Jurkat, Clone E6-1 (cell line): Measurements from ENCODE around the gene ATMIN.

ENCODE experiments used
- DNase-seq: peaks from one replicate; pipeline ENCODE4 v3.0.0-alpha.2; 2011; ENCODE audit warnings: low read depth, low spot score
- H3K4me3 ChIP-seq: 2 replicates; pipeline ENCODE4 v1.5.1; 2011; ENCODE audit warnings: mild to moderate bottlenecking, low read length, control low read depth, moderate library complexity

The ATMIN gene

DNA sequence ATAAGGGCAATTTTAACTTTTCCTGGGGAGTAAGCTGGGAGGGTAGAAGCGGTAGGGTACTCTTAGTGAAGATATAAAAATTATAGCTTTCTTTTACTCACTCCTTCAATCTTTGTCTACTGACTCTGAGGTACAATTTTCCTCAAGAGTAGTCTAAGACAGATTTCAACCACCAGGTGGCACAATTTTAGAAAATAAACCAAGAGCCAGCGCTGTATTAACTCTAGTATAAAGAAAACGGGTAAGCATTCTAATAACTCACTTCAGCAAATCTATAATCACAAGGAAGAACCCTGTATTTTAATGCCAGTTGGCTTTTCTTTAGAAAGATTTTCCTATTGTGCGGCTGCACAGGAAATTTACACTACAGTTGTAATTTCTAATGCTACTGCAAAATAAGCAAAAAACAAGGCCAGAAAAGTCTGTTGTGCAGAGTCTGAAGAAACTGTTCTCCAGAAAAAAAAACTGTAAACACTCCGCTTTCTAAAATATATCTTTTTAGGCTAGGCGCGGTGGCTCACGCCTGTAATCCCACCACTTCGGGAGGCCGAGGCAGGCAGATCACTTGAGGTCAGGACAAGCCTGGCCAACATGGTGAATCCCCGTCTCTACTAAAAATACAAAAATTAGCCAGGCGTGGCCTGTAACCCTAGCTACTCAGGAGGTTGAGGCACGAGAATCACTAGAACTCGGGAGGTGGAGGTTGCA is 30.8 kb upstream of the ATMIN start:
- peak overlapping the region; percentile 88 for H3K4me3 ChIP-seq
- DNase-seq, result peak; percentile 60

DNA sequence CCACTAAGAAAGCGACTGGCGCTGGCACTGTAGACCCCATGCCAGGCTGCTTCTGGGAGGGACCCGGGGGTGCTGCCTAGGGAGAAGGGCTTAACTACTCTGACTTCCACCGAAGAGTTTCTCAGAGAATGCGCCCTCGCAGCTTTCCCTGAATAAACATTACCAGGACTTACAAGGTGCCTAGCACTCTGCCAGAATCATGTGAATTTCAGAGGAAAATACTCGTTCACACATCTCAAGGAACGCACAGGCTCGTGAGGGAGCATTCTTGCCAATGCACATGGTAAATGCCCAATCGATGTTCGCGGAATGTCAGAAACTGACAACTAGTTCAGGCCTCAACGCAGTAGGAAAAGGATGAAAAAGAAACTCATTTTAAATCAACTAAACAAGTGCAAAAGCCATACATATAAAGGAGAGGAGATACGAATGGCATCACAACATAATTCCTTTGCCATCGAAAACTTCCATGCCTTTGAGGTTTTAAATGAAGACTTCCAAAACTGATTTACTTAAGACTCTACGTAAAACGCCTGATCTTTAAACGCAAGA is 30.0 kb upstream of the ATMIN start:
- H3K4me3 ChIP-seq, result peak overlapping the region; percentile 88
- no peak for DNase-seq

- DNase-seq, result no peak
Observed at GRCh38 chr16:81006211-81006812, 29.3 kb upstream of the ATMIN start.

DNA sequence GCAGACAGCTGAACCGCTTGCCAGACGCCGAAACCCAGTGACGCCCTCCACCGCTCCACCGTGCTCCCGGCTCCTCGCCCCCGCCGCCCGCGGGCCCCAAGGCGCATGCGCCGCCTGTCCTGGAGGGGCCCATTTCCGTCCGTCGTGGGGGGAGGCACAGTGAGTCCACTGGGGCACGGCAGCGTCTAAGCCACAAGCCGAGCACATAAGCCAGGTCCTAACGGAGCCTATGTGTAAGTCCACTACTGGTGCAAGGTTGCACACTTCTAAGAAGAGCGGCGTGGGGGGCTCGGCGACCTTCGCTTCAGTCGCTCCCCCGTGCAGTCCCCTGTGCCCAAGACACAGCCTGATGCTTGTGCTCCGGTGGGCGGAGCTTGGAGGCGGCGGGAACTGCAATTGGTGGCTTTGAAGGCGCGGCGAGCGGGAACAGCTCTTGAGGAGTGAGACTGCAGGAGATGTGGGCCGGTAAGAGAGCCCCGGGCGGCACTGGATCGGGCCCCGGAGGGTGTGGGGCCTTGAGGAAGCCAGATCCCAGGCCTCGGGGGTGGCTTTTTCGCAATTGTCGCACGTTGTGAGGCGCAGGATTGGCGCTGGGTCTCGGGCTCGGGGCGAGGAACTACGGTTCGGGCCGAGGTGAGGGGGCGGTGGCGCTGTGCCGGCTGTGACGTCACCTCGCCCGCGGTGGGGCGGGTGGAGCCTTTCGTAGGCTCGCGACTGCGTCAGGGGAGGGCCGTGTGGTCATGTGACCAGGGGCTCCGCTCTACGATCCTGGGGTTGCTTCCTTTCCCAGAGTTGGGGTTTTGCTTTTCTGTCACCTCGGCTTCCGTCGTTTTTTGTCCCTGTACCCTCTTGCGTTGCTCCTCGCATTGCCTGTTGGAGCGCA is 28.6 kb upstream of the ATMIN start, which contains the start of the genes CENPN and CMC2:
Gene CENPN, plus strand, starts transcription at position 402 of the 883 bp plus-strand sequence. CDS start 4,726 bp downstream, outside the sequence.
Gene CMC2, minus strand, starts transcription at position 73 of the 883 bp plus-strand sequence. CDS start 9,491 bp downstream, outside the sequence.
- H3K4me3 ChIP-seq, result peak within 1 kb of the TSS; percentile 88

More at GRCh38 chr16:81006211-81006812, 29.3 kb upstream of the ATMIN start:
- H3K4me3 ChIP-seq, result peak overlapping the region; percentile 88

GRCh38 chr16:81008505-81008789 is 27.2 kb upstream of the ATMIN start:
- peak overlapping the region; percentile 88 for H3K4me3 ChIP-seq
- DNase-seq, result no peak

More for the DNA sequence above, 28.6 kb upstream of the ATMIN start, which contains the start of the genes CENPN and CMC2:
- DNase-seq, result peak; percentile 97

GRCh38 chr16:81012974-81013373 is 22.7 kb upstream of the ATMIN start:
- H3K4me3 ChIP-seq, result no peak overlapping the region
- no peak for DNase-seq

- DNase-seq, result no peak
- no peak overlapping the region for H3K4me3 ChIP-seq
Observed at GRCh38 chr16:81014672-81015071, 21.0 kb upstream of the ATMIN start.

- DNase-seq, result no peak
- no peak overlapping the region for H3K4me3 ChIP-seq
Observed at GRCh38 chr16:81018496-81018895, 17.1 kb upstream of the ATMIN start.

- no peak for DNase-seq
- H3K4me3 ChIP-seq, result no peak overlapping the region
Observed at GRCh38 chr16:81026429-81026828, 9.2 kb upstream of the ATMIN start.

- no peak for DNase-seq
- no peak overlapping the region for H3K4me3 ChIP-seq
Observed at GRCh38 chr16:81029930-81030604, 5.6 kb upstream of the ATMIN start.

DNA sequence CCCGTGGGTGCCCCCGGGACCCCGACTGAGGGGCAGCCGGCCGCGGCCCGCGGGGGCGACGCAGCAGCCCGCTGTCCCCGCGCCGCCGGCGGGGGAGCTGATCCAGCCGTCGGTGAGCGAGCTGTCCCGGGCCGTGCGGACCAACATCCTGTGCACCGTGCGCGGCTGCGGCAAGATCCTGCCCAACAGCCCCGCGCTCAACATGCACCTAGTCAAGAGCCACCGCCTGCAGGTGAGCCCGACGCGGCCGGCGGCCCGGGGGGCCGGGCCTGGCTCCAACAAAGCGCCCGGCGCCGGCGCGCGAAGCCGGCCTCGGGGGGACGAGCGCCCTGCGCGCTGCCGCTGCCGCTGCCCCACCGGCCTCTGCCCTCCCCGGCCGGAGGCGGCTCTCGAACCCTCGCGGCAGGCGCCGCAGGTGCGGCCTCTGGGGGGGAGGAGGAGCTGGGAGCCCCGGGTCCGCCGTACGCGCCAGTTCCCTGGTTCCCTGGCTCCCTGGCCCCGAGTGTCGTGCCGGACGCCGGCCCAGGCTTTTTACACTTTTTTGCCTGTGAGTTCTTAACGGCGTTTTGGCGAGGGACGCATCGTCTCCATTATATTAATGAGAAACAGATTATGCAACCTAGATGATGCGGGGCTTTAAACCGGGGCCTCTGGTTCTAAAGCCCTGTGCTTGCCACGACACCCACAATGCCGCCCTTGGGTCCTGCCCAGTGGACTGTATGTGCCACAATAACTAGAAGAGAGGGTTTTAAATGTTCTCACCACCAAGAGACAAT is 521 bp downstream of the ATMIN start:
- DNase-seq, result no peak

GRCh38 chr16:81036751-81037350 is 1.2 kb downstream of the ATMIN start:
- peak overlapping the region; percentile 73 for H3K4me3 ChIP-seq
- DNase-seq, result no peak

More for the DNA sequence above, 521 bp downstream of the ATMIN start:
- peak overlapping the region; percentile 73 for H3K4me3 ChIP-seq

- H3K4me3 ChIP-seq, result no peak overlapping the region
- DNase-seq, result no peak
Observed at GRCh38 chr16:81040131-81040530, 4.5 kb downstream of the ATMIN start.

DNA sequence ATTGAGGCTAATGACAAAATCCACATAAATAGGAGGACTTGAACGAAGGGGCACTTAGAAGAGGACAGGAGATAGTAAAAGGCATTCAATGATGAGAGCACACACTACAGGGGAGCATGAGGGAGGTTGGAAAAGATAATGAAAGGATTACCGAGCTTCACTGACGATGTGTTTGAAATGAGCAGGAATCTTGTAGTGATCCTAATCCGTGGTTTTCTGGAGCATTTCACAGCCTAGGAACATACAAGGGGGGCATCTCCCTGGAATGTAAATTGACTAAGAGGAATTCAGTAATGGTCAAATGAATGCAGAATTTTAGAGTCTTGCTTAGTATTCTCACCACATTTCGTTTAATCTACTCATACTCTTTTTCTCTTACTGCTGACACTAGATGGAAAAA is 5.2 kb downstream of the ATMIN start:
- H3K4me3 ChIP-seq, result no peak overlapping the region
- no peak for DNase-seq

DNA sequence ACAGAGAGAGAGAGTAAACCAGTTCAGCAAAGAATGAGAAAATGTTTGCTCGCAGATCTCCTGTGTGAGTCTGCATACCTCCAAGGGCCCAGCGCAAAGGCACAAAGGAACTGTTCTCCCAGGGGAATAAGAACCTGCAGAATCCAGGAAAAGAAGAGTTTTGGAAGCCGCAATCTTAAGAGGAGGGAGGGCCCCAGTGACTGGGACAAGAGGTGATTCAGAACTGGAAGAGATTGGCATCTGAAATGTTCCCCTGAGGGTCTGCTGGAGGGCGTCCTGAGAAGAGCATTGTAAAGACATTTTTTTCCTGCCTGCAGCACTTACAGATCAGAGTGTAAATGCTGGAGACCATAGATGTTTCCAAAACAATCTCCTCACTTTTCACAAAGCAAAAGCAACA is 6.1 kb downstream of the ATMIN start:
- H3K4me3 ChIP-seq, result no peak overlapping the region
- no peak for DNase-seq

- DNase-seq, result no peak
- no peak overlapping the region for H3K4me3 ChIP-seq
Observed at GRCh38 chr16:81042821-81043220, 7.2 kb downstream of the ATMIN start.

- H3K4me3 ChIP-seq, result no peak overlapping the region
- DNase-seq, result no peak
Observed at GRCh38 chr16:81053761-81054160, 18.1 kb downstream of the ATMIN start.
